Activated CD8-positive, alpha-beta memory T cell treated with anti-CD3 and anti-CD28 coated beads for 48 hours (primary cell): ENCODE data around the gene EML1.
"Not testable (repeated sequence)": the region's sequence is repeated elsewhere in the genome, so short reads cannot be mapped to it uniquely, and the experiment has no call there.

Source experiments
- DNase-seq, 3 experiments: peaks; one replicate each; pipeline ENCODE4 v3.0.0-alpha.2; 2020; ENCODE audit warnings: low read depth in 2 of 3, low spot score in 2 of 3

Gene EML1

DNA sequence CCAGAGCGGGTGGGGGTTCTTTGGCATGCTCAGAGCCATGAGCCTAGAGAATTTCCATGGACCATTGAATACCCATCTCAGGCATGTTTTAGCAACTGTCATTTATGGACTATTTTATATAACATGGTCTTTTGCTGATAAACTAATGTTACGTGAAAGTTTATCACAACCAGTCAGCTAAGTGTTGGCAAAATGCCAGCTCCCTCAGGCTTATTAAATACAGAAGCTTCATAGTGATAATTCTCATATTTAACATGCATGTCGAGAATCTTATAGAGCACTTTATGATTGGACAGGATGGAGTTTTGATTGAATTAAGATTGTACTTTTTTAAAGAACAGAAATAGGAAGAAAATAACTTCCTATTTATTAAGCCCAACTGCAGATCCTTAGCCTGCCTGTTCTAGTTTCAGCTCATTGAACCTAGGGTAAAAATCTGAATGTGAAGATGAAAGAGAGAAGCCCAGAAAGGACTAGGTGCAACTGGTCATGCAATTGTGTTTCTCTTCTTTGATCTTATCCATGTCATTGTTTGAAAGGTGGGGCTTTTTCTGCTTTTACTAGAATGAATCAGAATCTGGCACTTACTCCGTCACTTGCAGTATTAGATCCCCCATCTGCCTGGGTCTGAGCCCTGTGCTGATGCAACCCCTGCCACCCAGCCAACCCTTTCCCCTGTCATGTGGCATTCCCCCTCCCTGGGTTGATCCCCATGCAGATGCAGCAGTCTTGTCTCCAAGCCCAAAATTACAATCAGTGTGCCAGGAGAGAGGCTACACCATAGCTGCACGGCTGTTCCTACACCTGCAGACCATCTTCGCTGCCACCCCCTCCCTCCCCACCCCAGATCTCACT, 137.4 kb downstream of the EML1 start:
- DNase-seq, result peak in 1 of 3 experiments; percentile 13

GRCh38 chr14:99931308-99931707, 138.1 kb downstream of the EML1 start:
- no peak for DNase-seq

DNA sequence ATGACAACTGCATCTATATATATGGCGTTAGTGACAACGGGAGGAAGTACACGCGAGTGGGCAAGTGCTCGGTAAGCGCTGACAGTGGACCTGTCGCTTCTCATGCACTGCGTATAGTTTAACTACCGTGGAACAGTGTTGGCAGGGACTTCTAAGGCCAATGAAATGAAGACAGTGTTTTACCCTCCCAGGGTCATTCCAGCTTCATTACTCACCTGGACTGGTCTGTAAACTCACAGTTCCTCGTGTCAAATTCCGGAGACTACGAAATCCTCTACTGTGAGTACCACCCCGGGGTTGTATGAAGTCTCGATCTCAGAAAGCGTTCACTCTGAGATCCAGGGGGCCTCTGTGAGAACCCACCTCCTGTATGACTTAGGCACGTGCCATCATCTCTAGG, 142.8 kb downstream of the EML1 start:
- no peak for DNase-seq

DNA sequence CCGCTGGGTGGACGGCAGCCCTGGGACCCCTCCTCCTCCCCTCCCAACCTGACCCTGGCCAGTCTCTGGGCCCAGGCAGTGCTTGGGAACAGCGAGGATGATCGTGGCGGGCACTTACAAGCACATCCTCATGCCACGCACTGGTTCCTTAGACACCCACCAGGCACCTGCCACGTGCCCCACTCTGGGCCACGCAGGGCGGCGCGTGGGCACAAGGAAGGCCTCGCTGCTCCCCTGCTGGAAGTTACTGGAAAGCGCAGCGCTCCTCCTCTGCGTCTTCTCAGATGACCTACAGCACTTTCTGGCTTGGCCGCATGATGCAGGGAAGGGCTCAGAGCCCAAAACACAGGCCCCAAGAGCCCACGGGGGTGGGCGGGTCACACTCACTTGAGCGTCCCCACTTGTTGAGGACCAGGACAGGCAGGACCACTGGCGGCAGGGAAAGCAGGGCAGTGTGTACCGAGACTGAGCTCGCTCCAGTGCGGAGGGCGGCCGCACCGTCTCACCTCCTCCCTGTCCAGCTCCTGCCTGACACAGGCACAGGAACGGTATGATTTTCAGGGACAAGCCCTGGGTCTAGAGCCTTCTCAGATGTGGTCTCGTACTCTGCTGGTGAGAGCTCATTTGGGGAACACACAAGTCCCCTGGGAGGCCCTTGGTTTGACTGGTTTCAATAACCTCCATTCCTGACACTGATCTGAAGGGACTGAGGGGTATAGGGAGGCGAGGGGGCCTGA, 143.7 kb downstream of the EML1 start:
- DNase-seq, result no peak

- no peak for DNase-seq
Observed at GRCh38 chr14:99937475-99938244, 144.4 kb downstream of the EML1 start.

DNA sequence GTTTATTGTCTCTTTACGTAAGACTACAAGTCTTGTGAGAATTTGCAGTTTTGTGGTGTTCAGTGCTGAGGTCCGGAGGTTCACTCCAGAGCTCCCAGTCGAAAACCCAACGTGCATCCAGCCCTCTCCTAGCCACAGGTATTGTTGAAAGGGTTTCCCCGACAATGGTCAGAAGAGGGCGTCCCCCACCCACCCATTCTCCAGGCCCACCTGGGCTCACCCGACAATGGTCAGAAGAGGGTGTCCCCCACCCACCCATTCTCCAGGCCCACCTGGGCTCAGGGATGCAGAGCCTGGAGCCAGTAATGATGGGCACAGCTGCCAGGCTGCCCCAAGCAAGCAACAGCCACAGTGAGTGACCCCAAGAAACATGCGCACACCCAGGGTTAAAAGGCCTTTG, 145.2 kb downstream of the EML1 start:
- no peak for DNase-seq

- DNase-seq, result no peak
Observed at GRCh38 chr14:99938896-99939295, 145.7 kb downstream of the EML1 start.

DNA sequence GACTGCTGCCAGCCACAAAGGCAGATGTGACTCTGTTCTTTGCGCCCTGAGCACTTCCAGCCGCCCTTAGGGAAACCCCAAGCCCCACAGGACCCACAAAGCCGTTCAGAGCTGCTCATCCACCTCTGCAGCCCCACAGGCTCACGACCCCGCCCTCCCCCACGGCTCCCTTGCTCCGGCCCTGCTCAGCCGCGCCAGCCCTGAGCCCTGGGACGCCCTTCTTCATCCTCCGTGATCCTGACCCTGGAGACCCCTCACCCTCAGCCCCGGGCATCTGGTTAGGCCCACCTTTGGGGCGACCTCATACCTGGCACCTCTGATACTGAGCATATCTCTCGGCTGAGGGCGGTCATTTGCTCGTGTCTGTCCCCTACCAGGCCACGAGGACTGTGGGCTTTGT, 146.2 kb downstream of the EML1 start:
- no peak for DNase-seq

DNA sequence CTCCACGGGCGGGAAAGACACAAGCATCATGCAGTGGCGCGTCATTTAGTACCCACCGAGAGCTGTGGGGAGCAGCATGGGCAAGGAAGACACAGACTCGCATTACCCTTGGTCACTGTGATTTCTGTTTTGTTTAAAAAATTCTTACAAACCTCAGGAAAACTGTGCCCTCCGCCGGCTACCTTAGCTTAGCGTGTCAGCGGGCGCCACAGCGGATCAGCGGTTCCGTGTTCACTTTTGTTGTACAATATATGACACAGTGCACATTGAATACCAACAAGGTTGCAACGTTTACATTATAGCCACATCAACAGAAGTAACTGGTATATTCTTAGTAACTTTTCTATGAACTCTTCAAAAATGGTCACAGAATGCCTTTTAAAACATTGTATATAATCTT, 146.9 kb downstream of the EML1 start:
- DNase-seq, result no peak

- no peak for DNase-seq
Observed at GRCh38 chr14:99941211-99941610, 148.0 kb downstream of the EML1 start.

- DNase-seq, result no peak
Observed at GRCh38 chr14:99943620-99944019, 150.4 kb downstream of the EML1 start.

- DNase-seq, result no peak
Observed at GRCh38 chr14:99944241-99944651, 151.0 kb downstream of the EML1 start.

DNA sequence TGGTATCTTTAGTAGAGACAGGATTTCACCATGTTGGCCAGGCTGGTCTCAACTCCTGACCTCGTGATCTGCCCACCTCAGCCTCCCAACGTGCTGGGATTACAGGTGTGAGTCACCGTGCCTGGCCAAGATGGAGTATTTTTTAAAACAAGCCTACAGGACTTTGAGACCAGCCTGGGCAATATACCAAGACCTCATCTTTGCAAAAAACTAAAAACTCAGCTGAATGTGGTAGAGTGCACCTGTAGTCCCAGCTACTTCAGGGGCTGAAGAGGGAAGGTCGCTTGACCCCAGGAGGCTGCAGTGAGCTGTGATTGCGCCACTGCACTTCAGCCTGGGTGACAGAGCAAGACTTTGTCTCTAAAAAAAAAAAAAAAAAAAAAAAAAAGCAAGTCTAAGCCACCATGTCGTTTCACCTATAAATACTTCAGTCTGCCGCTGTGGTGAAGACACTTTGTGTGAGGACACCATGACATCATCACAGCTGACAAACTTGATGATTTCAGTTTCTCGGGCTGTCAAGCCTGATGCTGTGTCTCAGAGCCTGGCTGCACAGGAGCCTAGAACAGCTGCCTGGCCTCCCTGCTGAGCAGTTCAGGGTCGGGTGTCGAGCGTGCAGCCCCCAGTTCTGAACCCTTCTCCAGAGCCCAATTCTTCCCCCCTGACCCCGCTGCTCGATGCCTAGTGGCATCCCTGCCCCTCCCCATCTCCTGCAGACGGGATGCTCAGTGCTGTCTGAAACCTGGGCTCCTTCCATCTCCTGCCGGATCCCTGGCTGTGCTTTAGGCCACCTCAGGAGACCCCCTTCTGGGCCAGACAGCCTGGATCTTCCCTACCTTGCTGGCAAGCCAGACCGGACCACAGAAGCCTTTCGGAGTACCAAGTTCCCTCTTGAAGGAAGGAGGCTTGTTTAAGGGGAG, 152.8 kb downstream of the EML1 start:
- no peak for DNase-seq

DNA sequence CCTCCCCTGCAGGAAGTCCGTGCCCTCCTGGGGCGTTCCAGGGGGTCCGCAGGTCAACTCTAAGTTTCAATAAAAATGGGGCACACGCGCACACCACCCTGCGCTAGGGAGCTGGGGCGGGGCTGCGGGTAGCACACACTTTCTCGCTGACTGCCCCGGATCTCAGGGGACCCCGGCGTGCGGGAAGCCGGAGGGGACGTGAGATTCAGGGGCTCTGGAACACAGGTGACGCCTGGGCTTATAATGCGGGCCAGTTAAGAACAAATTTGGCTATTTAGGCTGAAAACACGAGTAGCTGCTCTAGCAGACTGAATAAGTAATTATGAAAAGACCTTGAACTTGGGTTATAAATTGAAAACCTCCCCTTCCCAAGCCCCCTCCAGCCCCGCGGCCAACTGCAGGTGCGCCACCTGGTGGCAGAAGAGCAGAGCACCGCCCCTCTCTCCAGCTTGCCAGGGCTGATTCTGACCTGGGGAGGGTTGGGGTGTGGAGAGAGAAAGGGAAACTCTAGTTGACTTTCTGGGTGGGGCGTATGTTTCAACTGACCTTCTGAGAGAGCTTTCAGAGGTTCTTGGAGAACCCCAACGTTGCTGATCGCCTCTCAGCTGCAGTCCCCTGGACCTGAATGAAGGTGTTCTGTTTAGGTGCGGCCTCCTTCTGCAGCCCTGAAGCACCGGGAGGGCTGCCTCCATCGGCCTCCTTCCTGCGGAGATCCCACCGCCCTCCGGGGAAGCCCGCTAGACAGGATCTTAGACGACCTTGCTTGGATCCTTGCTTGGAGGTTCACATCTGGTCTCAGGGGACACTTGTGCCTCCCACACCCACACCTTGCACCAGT, 153.7 kb downstream of the EML1 start:
- peak in 2 of 3 experiments; percentile 31 to 39 for DNase-seq

GRCh38 chr14:99947695-99948094, 154.5 kb downstream of the EML1 start:
- no peak for DNase-seq

- not testable (repeated sequence) for DNase-seq
Observed at GRCh38 chr14:99949011-99949732, 156.0 kb downstream of the EML1 start.

DNA sequence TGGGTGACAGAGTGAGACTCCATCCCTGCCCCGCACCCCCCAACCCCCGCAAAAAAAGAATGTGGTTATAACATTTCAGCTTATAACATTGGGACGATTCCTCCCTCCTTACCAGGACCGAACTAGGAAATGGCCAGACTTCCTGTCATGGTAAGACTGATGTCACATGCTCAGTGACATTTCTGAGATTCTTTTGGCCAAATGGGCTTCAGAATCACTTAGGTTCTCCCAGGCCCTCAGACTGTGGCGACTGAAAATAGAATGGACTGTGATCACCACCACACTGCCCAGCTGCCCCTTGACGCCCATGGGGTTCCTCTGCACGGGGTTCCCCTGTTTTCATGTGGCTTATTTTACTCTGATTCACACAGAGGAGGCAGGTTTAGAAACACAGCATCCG, 157.0 kb downstream of the EML1 start:
- DNase-seq, result no peak

DNA sequence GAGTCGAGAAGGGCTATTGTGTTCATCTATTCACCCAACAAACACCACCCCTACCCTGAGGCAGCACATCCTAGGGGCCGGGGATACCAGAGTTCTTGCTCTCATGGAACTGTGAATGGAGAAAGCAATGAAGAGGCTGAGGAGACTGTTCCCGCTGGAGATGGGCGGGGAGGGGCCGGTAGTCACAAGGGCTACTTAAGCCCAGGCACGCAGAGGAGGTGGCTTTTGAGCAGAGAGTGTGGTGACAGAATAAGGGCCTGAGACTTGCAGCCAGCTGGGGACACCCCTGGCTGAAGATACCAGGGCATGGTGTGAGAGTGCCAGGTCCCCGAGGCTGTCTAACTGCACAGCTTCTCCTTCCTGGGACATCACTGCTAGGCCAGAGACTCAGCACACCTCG, 157.9 kb downstream of the EML1 start:
- no peak for DNase-seq

DNA sequence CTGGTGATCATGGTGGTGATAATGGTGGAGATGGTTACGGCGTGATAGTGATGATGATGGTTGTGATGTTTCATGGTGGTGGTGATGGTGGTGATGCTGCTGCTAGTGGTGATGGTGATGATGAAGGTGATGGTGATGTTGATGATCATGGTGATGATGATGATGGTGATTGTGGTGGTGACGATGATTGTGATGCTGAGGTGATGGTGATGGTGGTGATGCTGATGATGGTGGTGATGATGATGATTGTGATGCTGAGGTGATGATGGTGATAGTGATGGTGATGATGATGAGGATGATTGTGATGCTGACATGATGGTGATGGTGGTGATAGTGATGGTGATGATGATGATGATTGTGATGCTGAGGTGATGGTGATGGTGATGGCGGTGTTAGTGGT, 158.8 kb downstream of the EML1 start:
- DNase-seq, result no peak
